ENCODE data around the gene NPW. TPM values are rescaled to one million over a fixed set of nuclear protein-coding genes. Genes with fewer than 3 reads are reported as not detected.
A peak's percentile ranks its signal among the peaks of the same experiment; 100 is the strongest.

The NPW gene
- total and polyA plus RNA-seq, 9 of the 15 experiments (the other 6 are each of a cell fraction or from before 2014, with no cell fraction given), result 0.14 to 4.0 (median 2.6) TPM; not detected in 4

GRCh38 chr16:2047330-2048115 is 27.9 kb downstream of the NPW start, which contains the start of the genes NTHL1 and TSC2 (continued):
- no peak for TF ChIP-seq POLR3G (IDR thresholded peaks at IDR 0.05; ENCODE audit: extremely low read depth, insufficient read length, insufficient replicate concordance)
- TF ChIP-seq MTA3 (IDR thresholded peaks at IDR 0.05; ENCODE audit: borderline replicate concordance), result peak; percentile 54; the same call in 1 of the 2 replicates
- TF ChIP-seq RREB1 (CRISPR knock-in tag; IDR thresholded peaks at IDR 0.05), result 0 out of 2 replicates have a peak, but pooled peaks have one; percentile 53
- TF ChIP-seq GABPB1 (CRISPR knock-in tag; IDR thresholded peaks at IDR 0.05), result peak; percentile 98
- no peak for TF ChIP-seq ZNF785 (CRISPR knock-in tag; IDR thresholded peaks at IDR 0.05)
- no peak for TF ChIP-seq RBM17 (IDR thresholded peaks at IDR 0.05; ENCODE audit: borderline replicate concordance, low read depth, low read length)
- TF ChIP-seq CBX5 (IDR thresholded peaks at IDR 0.05; ENCODE audit: borderline replicate concordance, low read depth), result no peak
- no peak for TF ChIP-seq FOXM1 (IDR thresholded peaks at IDR 0.05; ENCODE audit: low read depth)
- no peak for TF ChIP-seq FOXM1 (CRISPR knock-in tag; IDR thresholded peaks at IDR 0.05; ENCODE audit: low read depth)
- TF ChIP-seq POLR3A (IDR thresholded peaks at IDR 0.05; ENCODE audit: borderline replicate concordance, extremely low read depth, insufficient read depth, insufficient read length), result no peak
- no peak; the same call in 1 of the 2 replicates for TF ChIP-seq ZNF134 (CRISPR knock-in tag; conservative IDR thresholded peaks at IDR 0.05)
- no peak for TF ChIP-seq PTBP1 (IDR thresholded peaks at IDR 0.05; ENCODE audit: low read depth, low read length)
- peak; percentile 73; the same call in 1 of the 2 replicates for TF ChIP-seq ZNF584 (CRISPR knock-in tag; IDR thresholded peaks at IDR 0.05; ENCODE audit: low read depth)
- TF ChIP-seq TCF7 (IDR thresholded peaks at IDR 0.05; ENCODE audit: borderline replicate concordance), result no peak
- no peak for TF ChIP-seq ZNF212 (CRISPR knock-in tag; IDR thresholded peaks at IDR 0.05)
- no peak for TF ChIP-seq ZNF518B (CRISPR knock-in tag; IDR thresholded peaks at IDR 0.05)
- TF ChIP-seq ZNF274 (IDR thresholded peaks at IDR 0.05; ENCODE audit: borderline replicate concordance, low read depth, low read length), result no peak
- TF ChIP-seq ILF3 (IDR thresholded peaks at IDR 0.05; ENCODE audit: borderline replicate concordance), result no peak
- no peak; the same call in 1 of the 2 replicates for TF ChIP-seq SMARCE1 (IDR thresholded peaks at IDR 0.05)
- peak; percentile 79 for TF ChIP-seq RB1 (IDR thresholded peaks at IDR 0.05; ENCODE audit: low read depth)

Measured in K562 (cell line).